OCI-LY1 (cell line): ENCODE data around the gene BCAR3.

Source experiments
- H2AFZ ChIP-seq: fragments of 200-600 bp; sonication (generic), shearing (Covaris generic); 2 replicates; pipeline ENCODE4 v1.6.0; 2014; ENCODE audit warnings: antibody characterized with exemption, mild to moderate bottlenecking, low read length
- H3F3A ChIP-seq: fragments of 200-600 bp; sonication (generic), shearing (Covaris generic); 2 replicates; pipeline ENCODE4 v1.6.0; 2014; ENCODE audit warnings: mild to moderate bottlenecking, antibody characterized with exemption, low read length, moderate library complexity; ENCODE audit not compliant: insufficient read depth
- H3K27ac ChIP-seq: fragments of 200-600 bp; sonication (generic); 2 replicates; pipeline ENCODE4 v1.5.1; 2014; ENCODE audit warnings: low read length, mixed run types, mild to moderate bottlenecking, low read depth; ENCODE audit not compliant: poor library complexity, severe bottlenecking
- H3K27me3 ChIP-seq: fragments of 200-600 bp; sonication (generic); 2 replicates; pipeline ENCODE4 v1.6.0; 2014; ENCODE audit warnings: antibody characterized with exemption, mild to moderate bottlenecking, low read length, moderate library complexity; ENCODE audit not compliant: insufficient read depth
- H3K36me3 ChIP-seq: fragments of 200-600 bp; sonication (generic); 2 replicates; pipeline ENCODE4 v1.6.1; 2014; ENCODE audit warnings: mild to moderate bottlenecking, antibody characterized with exemption, low read length, moderate library complexity, mixed read lengths; ENCODE audit not compliant: insufficient read depth
- H3K4me1 ChIP-seq: fragments of 200-600 bp; sonication (generic); 2 replicates; pipeline ENCODE4 v1.5.1; 2014; ENCODE audit warnings: mild to moderate bottlenecking, low read length, moderate library complexity; ENCODE audit not compliant: insufficient read depth, severe bottlenecking
- H3K4me2 ChIP-seq: fragments of 200-600 bp; sonication (generic), shearing (Covaris generic); 2 replicates; pipeline ENCODE4 v1.6.1; 2014; ENCODE audit warnings: low read length
- H3K4me3 ChIP-seq: fragments of 200-600 bp; sonication (generic); 2 replicates; pipeline ENCODE4 v1.5.1; 2014; ENCODE audit warnings: low read length, low read depth, mild to moderate bottlenecking, mixed read lengths; ENCODE audit not compliant: poor library complexity, severe bottlenecking
- H3K79me2 ChIP-seq: fragments of 200-600 bp; shearing (Covaris generic); 2 replicates; pipeline ENCODE4 v1.6.1; 2016; ENCODE audit warnings: mixed run types, low read length, mixed read lengths; ENCODE audit not compliant: insufficient read depth
- H3K9ac ChIP-seq: fragments of 200-600 bp; sonication (generic), shearing (Covaris generic); 2 replicates; pipeline ENCODE4 v1.6.1; 2014; ENCODE audit warnings: mild to moderate bottlenecking, low read length, mixed read lengths
- H3K9me2 ChIP-seq: fragments of 200-600 bp; sonication (generic), shearing (Covaris generic); 2 replicates; pipeline ENCODE4 v1.6.1; 2014; ENCODE audit warnings: low read depth, mild to moderate bottlenecking, low read length, mixed read lengths
- H3K9me3 ChIP-seq: fragments of 200-600 bp; shearing (Covaris generic); 2 replicates; pipeline ENCODE4 v1.6.1; 2014; ENCODE audit warnings: low read length, mixed read lengths
- H4K20me1 ChIP-seq: fragments of 200-600 bp; sonication (generic), shearing (Covaris generic); 2 replicates; pipeline ENCODE4 v1.6.0; 2016; ENCODE audit warnings: mild to moderate bottlenecking, low read length; ENCODE audit not compliant: insufficient read depth
- EZH2 ChIP-seq: fragments of 200-600 bp; sonication (generic), shearing (Covaris generic); IDR thresholded peaks from 2 replicates; pipeline ENCODE4 v1.8.0; 2017; ENCODE audit warnings: borderline replicate concordance, mixed run types, mild to moderate bottlenecking, antibody characterized with exemption, low read length, moderate library complexity, mixed read lengths
- TF ChIP-seq, protein P1 (sequence below): fragments of 200-600 bp; sonication (generic), shearing (Covaris generic); IDR thresholded peaks from 2 replicates; pipeline ENCODE4 v1.5.1; 2017; ENCODE audit warnings: mild to moderate bottlenecking, antibody characterized with exemption, low read length, moderate library complexity, mixed read lengths

BCAR3 gene

DNA sequence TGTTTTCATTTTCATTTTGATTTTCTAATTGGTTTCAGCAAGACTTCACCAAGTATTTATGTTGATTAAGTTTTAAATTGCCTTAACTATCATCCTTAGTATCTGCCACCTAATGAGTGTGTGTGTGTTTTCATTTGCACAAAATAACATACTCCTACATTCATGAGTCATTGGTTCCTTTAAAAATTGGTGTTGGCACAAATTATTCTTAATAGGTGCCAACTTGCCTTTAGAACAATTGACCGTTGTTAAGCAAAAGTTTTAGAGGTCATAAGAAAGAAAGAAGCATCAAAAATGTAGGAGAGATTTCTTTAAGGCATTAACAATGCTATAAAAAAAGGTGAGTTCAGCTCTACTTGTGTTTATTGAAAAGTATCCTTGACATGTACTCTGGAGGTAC lies 156.2 kb downstream of the BCAR3 start:
- no peaks in the 10 kb centered on the region for H4K20me1 ChIP-seq
- no peak overlapping the region for H3K4me3 ChIP-seq
- no peaks in the 10 kb centered on the region for H3K9me3 ChIP-seq
- H2AFZ ChIP-seq = no peak overlapping the region
- no peak overlapping the region for H3K27ac ChIP-seq
- no peaks in the 10 kb centered on the region for H3F3A ChIP-seq
- no peaks in the 10 kb centered on the region for H3K4me1 ChIP-seq
- H3K4me2 ChIP-seq = no peak overlapping the region
- H3K36me3 ChIP-seq = no peaks in the 10 kb centered on the region
- no peak overlapping the region for H3K9ac ChIP-seq
- no peaks in the 10 kb centered on the region for H3K27me3 ChIP-seq
- no peak for TF ChIP-seq EZH2
- TF ChIP-seq, protein P1, sequence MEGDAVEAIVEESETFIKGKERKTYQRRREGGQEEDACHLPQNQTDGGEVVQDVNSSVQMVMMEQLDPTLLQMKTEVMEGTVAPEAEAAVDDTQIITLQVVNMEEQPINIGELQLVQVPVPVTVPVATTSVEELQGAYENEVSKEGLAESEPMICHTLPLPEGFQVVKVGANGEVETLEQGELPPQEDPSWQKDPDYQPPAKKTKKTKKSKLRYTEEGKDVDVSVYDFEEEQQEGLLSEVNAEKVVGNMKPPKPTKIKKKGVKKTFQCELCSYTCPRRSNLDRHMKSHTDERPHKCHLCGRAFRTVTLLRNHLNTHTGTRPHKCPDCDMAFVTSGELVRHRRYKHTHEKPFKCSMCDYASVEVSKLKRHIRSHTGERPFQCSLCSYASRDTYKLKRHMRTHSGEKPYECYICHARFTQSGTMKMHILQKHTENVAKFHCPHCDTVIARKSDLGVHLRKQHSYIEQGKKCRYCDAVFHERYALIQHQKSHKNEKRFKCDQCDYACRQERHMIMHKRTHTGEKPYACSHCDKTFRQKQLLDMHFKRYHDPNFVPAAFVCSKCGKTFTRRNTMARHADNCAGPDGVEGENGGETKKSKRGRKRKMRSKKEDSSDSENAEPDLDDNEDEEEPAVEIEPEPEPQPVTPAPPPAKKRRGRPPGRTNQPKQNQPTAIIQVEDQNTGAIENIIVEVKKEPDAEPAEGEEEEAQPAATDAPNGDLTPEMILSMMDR = no peak
- H3K9me2 ChIP-seq = no peaks in the 10 kb centered on the region
- H3K79me2 ChIP-seq = no peaks in the 10 kb centered on the region

DNA sequence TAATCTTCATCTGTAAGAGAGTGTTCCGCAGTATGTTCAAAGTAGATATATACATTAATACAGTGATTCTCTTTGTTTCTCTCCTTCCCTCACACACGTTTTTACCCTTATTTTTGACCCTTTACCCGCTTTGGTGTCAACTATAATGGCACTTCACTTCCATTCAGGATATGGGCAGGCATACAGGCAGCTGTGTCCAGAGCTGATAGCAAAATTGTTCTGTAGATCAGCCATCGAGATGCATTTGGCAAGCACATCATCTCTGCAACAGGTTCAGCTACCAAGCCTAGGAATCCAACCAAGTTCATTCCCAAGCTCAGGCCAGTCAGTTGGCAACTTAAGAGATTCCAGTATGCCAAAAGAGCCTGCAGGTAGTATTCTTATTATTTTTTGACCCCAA lies 158.9 kb downstream of the BCAR3 start:
- Histone ChIP-seq H3K9me3 (no peaks in the 10 kb centered on the region), H4K20me1 (no peaks in the 10 kb centered on the region), H3K4me1 (no peaks in the 10 kb centered on the region), H3K4me2 (no peak overlapping the region), H3K9me2 (no peaks in the 10 kb centered on the region), H3K27ac (no peak overlapping the region), H2AFZ (no peak overlapping the region), H3K79me2 (no peaks in the 10 kb centered on the region), H3K4me3 (no peak overlapping the region), H3K36me3 (no peaks in the 10 kb centered on the region), H3K9ac (no peak overlapping the region), H3F3A (no peaks in the 10 kb centered on the region), H3K27me3 (no peaks in the 10 kb centered on the region)
- TF ChIP-seq EZH2 = no peak
- TF ChIP-seq, protein P1 = no peak

DNA sequence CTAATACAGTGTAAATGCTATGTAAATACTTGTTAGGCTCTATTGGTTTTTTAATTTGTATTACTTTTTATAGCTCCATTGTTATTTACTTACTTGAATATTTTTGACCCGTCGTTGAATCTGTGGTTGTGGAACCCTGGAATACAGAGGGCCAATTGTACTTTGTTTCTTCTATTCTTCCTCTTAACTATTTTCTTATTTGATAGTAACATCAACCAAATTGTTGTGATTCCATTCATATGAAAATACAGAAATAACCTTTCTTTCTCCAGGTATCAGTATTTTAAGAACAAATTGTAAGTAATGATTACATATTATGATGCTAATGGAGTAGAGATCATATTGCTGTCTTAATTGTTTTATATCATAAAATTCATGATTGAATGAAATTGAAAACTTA lies 160.0 kb downstream of the BCAR3 start:
- TF ChIP-seq EZH2 = no peak
- TF ChIP-seq, protein P1 = no peak
- Histone ChIP-seq H3K79me2 (no peaks in the 10 kb centered on the region), H3F3A (no peaks in the 10 kb centered on the region), H3K27ac (no peak overlapping the region), H3K9ac (no peak overlapping the region), H3K36me3 (no peaks in the 10 kb centered on the region), H3K4me3 (no peak overlapping the region), H2AFZ (no peak overlapping the region), H3K4me2 (no peak overlapping the region), H3K27me3 (no peaks in the 10 kb centered on the region), H3K9me2 (no peaks in the 10 kb centered on the region), H4K20me1 (no peaks in the 10 kb centered on the region), H3K4me1 (no peaks in the 10 kb centered on the region), H3K9me3 (no peaks in the 10 kb centered on the region)
